ENCODE results near the gene SLFN11. TPM values are rescaled to one million over a fixed set of nuclear protein-coding genes. Genes with fewer than 3 reads are reported as not detected.

SLFN11 gene
- total and polyA plus RNA-seq, 4 experiments from 2014 or later = 6.6 to 74.2 (median 43.0) TPM

- peak overlapping the region in 7 of 8 donors; percentile 43 to 72 (median 52) for H3K4me3 Mint-ChIP-seq
- peak overlapping the region in 1 of 2 donors; percentile 3 for H3K4me3 ChIP-seq (ENCODE audit: low read length in 2 of 2)
- POLR2A ChIA-PET (ENCODE audit: partially characterized antibody) = interaction anchor here (1.1 to 1.3 kb wide), 3 partner anchors 22 to 119 kb away, joined by 3 to 5 read pairs (median 4); no protein-coding TSS in a partner anchor
- H3K27me3 ChIP-seq (ENCODE audit: insufficient read depth, low read length) = no peaks in the 10 kb centered on the region
- H3K36me3 Mint-ChIP-seq = peaks cover 25 to 30% of the 10 kb centered on the region in 2 donors
- intact Hi-C loops (cut with micrococcal nuclease) = no loop called here
- peak; percentile 22 to 44 (median 34) for DNase-seq
- peaks cover under 1% of the 10 kb centered on the region for H3K36me3 ChIP-seq (ENCODE audit: insufficient read depth, low read length)
- no peaks in the 10 kb centered on the region for H3K9me3 ChIP-seq (ENCODE audit: control insufficient read depth in 1 of 2, low read length in 2 of 2)
- peaks cover 51% of the 10 kb centered on the region for H3K4me1 ChIP-seq (ENCODE audit: insufficient read depth, low read length)
- peaks cover 0 to 14% (median 4%) of the 10 kb centered on the region in 8 donors for H3K9me3 Mint-ChIP-seq
- no peak overlapping the region for H3K27ac ChIP-seq (ENCODE audit: low read depth, low read length)
- H3K27me3 Mint-ChIP-seq = no peaks in the 10 kb centered on the region
- peaks cover 32 to 76% (median 50%) of the 10 kb centered on the region in 4 donors for H3K4me1 Mint-ChIP-seq
- H3K27ac Mint-ChIP-seq = peak overlapping the region; percentile 38 to 82 (median 72)
- CTCF ChIA-PET (ENCODE audit: partially characterized antibody) = interaction anchor here (1.3 to 1.8 kb wide), 2 partner anchors 55 to 170 kb away, joined by 3 to 6 read pairs; no protein-coding TSS in a partner anchor
Measured at GRCh38 chr17:35368081-35368830, 5.2 kb downstream of the SLFN11 start.

DNA sequence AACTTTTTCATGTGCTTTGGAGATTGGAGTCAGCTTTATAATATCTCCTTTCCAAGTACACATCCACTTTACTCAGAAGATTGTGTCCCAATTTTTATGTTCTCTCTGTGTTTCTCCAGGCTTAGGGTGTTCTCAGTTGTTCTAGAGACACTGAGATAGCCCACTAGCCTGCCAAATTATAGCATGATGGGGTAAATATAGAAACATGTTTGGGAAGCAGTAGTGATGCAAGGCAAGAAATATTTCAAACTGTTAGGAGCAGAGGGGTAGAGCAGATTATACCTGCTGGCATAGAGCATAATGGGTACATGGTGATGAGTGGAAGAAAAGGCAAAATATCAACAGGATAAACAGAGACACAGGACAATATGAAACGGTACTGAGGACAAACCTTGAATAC, 12.4 kb downstream of the SLFN11 start:
- POLR2A ChIA-PET (ENCODE audit: partially characterized antibody) = interaction anchor here (1.0 to 1.2 kb wide), 2 partner anchors 48 to 227 kb away, joined by 4 read pairs; no protein-coding TSS in a partner anchor
- Mint-ChIP-seq H3K9me3 (no peaks in the 10 kb centered on the region), H3K27me3 (no peaks in the 10 kb centered on the region), H3K4me1 (peaks cover 18 to 48% (median 25%) of the 10 kb centered on the region in 4 donors), H3K4me3 (peak overlapping the region in 3 of 8 donors; percentile 9 to 39 (median 26)), H3K36me3 (peaks cover 65 to 72% of the 10 kb centered on the region in 2 donors), H3K27ac (peak overlapping the region in 2 of 7 donors; percentile 9 to 85)
- H3K9me3 ChIP-seq (ENCODE audit: control insufficient read depth in 1 of 2, low read length in 2 of 2) = no peaks in the 10 kb centered on the region
- no peak overlapping the region for H3K27ac ChIP-seq (ENCODE audit: low read depth, low read length)
- H3K4me3 ChIP-seq (ENCODE audit: low read length in 2 of 2) = no peak overlapping the region
- CTCF ChIA-PET (ENCODE audit: partially characterized antibody) = no interaction called here
- peaks cover 8% of the 10 kb centered on the region for H3K4me1 ChIP-seq (ENCODE audit: insufficient read depth, low read length)
- peaks cover 27% of the 10 kb centered on the region for H3K36me3 ChIP-seq (ENCODE audit: insufficient read depth, low read length)
- intact Hi-C loops (cut with micrococcal nuclease) = no loop called here
- H3K27me3 ChIP-seq (ENCODE audit: insufficient read depth, low read length) = no peaks in the 10 kb centered on the region
- DNase-seq = no peak

- H3K27me3 ChIP-seq (ENCODE audit: insufficient read depth, low read length) = no peaks in the 10 kb centered on the region
- no peak overlapping the region for H3K4me3 ChIP-seq (ENCODE audit: low read length in 2 of 2)
- Mint-ChIP-seq H3K9me3 (no peaks in the 10 kb centered on the region), H3K36me3 (peaks cover 64 to 77% of the 10 kb centered on the region in 2 donors), H3K4me3 (no peak overlapping the region), H3K4me1 (peaks cover 15 to 39% (median 24%) of the 10 kb centered on the region in 4 donors), H3K27me3 (no peaks in the 10 kb centered on the region), H3K27ac (peak overlapping the region in 1 of 7 donors; percentile 32)
- DNase-seq = no peak
- H3K4me1 ChIP-seq (ENCODE audit: insufficient read depth, low read length) = peaks cover 8% of the 10 kb centered on the region
- intact Hi-C loops (cut with micrococcal nuclease) = no loop called here
- H3K9me3 ChIP-seq (ENCODE audit: control insufficient read depth in 1 of 2, low read length in 2 of 2) = no peaks in the 10 kb centered on the region
- H3K36me3 ChIP-seq (ENCODE audit: insufficient read depth, low read length) = peaks cover 27% of the 10 kb centered on the region
- H3K27ac ChIP-seq (ENCODE audit: low read depth, low read length) = no peak overlapping the region
- ChIA-PET CTCF (ENCODE audit: partially characterized antibody) (no interaction called here), POLR2A (ENCODE audit: partially characterized antibody) (no interaction called here)
Measured at GRCh38 chr17:35359398-35359797, 14.0 kb downstream of the SLFN11 start.

- Mint-ChIP-seq H3K36me3 (peaks cover 30 to 52% of the 10 kb centered on the region in 2 donors), H3K27ac (peak overlapping the region in 3 of 7 donors; percentile 43 to 74 (median 54))
- POLR2A ChIA-PET (ENCODE audit: partially characterized antibody) = interaction anchor here (1.1 to 1.2 kb wide), 2 partner anchors 21 to 181 kb away, joined by 3 read pairs; partner anchors contain the start of gene SLFN11
Measured at GRCh38 chr17:35352284-35352683, 21.1 kb downstream of the SLFN11 start.

GRCh38 chr17:35350493-35350892, 22.9 kb downstream of the SLFN11 start:
- POLR2A ChIA-PET (ENCODE audit: partially characterized antibody) = interaction anchor here (1.3 to 1.7 kb wide), 2 partner anchors 8 to 37 kb away, joined by 3 to 4 read pairs; no protein-coding TSS in a partner anchor
- peaks cover 19 to 37% of the 10 kb centered on the region in 2 donors for H3K36me3 Mint-ChIP-seq
- Histone ChIP-seq H3K27me3 (ENCODE audit: insufficient read depth, low read length) (no peaks in the 10 kb centered on the region), H3K27ac (ENCODE audit: low read depth, low read length) (no peak overlapping the region), H3K4me3 (ENCODE audit: low read length in 2 of 2) (no peak overlapping the region), H3K4me1 (ENCODE audit: insufficient read depth, low read length) (peaks cover 20% of the 10 kb centered on the region), H3K9me3 (ENCODE audit: control insufficient read depth in 1 of 2, low read length in 2 of 2) (no peaks in the 10 kb centered on the region), H3K36me3 (ENCODE audit: insufficient read depth, low read length) (peaks cover 4% of the 10 kb centered on the region)
- DNase-seq = no peak
- intact Hi-C loops (cut with micrococcal nuclease) = no loop called here
- peaks cover 18 to 35% (median 26%) of the 10 kb centered on the region in 4 donors for H3K4me1 Mint-ChIP-seq
- H3K27ac Mint-ChIP-seq = peak overlapping the region in 4 of 7 donors; percentile 12 to 67 (median 48)
- no peak overlapping the region for H3K4me3 Mint-ChIP-seq
- no peaks in the 10 kb centered on the region for H3K27me3 Mint-ChIP-seq
- H3K9me3 Mint-ChIP-seq = no peaks in the 10 kb centered on the region
- CTCF ChIA-PET (ENCODE audit: partially characterized antibody) = interaction anchor here (1.7 kb wide), 1 partner anchor 37 kb away, joined by 4 read pairs; no protein-coding TSS in a partner anchor

More at GRCh38 chr17:35352284-35352683, 21.1 kb downstream of the SLFN11 start:
- Histone ChIP-seq H3K4me3 (ENCODE audit: low read length in 2 of 2) (no peak overlapping the region), H3K9me3 (ENCODE audit: control insufficient read depth in 1 of 2, low read length in 2 of 2) (no peaks in the 10 kb centered on the region), H3K27me3 (ENCODE audit: insufficient read depth, low read length) (no peaks in the 10 kb centered on the region), H3K36me3 (ENCODE audit: insufficient read depth, low read length) (peaks cover 4% of the 10 kb centered on the region), H3K4me1 (ENCODE audit: insufficient read depth, low read length) (peaks cover 5% of the 10 kb centered on the region), H3K27ac (ENCODE audit: low read depth, low read length) (no peak overlapping the region)
- no peaks in the 10 kb centered on the region for H3K9me3 Mint-ChIP-seq
- H3K4me3 Mint-ChIP-seq = no peak overlapping the region
- H3K4me1 Mint-ChIP-seq = peaks cover 12 to 24% (median 15%) of the 10 kb centered on the region in 4 donors
- no peak for DNase-seq
- no peaks in the 10 kb centered on the region for H3K27me3 Mint-ChIP-seq
- CTCF ChIA-PET (ENCODE audit: partially characterized antibody) = interaction anchor here (1.8 kb wide), 1 partner anchor 135 kb away, joined by 5 read pairs; no protein-coding TSS in a partner anchor
- intact Hi-C loops (cut with micrococcal nuclease) = no loop called here

DNA sequence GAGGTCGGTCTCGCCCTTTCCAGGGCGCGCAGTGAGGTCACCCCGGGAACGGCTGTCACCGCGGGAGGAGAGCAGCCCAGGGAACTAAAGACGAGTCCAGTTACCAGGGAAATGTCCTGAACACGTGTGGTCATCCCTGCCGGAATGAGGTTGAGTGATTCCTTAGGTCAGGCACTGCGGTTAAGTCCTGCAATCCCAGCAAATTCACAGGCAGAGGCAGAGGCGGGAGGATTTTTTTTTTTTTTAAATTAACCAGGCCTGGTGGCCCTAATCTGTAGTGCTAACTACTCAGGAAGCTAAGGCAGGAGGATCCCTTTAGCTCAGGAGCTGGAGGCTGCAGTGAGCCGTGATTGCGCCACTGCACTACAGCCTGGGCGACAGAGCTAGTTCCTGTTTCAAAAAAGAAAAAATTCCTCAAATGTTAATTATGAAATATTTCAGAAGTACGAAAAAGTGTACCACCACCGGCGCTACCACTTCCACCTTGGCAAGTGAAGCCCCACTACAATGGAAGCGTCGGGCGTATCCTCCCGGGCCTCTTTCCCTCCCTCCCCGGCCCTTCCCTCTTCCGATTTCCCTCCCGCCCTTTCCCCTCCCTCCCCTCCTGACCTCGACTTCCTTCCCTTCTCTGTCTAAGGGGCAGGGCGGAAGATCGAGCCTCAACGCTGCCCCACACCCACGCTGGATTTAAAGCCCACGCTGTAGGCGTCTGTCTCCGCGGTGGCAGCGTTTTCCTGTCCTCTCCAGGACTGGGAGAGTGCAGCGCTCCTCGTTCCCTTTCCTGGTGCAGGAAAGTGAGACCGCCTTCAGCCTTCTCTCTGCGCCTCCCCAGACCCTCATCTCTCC, 27.3 kb downstream of the SLFN11 start:
- CTCF ChIA-PET (ENCODE audit: partially characterized antibody) = interaction anchor here (0.7 to 1.5 kb wide), 4 partner anchors 32 to 129 kb away, joined by 3 to 4 read pairs (median 3); no protein-coding TSS in a partner anchor
- Histone ChIP-seq H3K4me3 (ENCODE audit: low read length in 2 of 2) (peak overlapping the region; percentile 61 to 81), H3K27ac (ENCODE audit: low read depth, low read length) (peak overlapping the region; percentile 15), H3K4me1 (ENCODE audit: insufficient read depth, low read length) (peaks cover 46% of the 10 kb centered on the region), H3K27me3 (ENCODE audit: insufficient read depth, low read length) (no peaks in the 10 kb centered on the region), H3K9me3 (ENCODE audit: control insufficient read depth in 1 of 2, low read length in 2 of 2) (no peaks in the 10 kb centered on the region), H3K36me3 (ENCODE audit: insufficient read depth, low read length) (no peaks in the 10 kb centered on the region)
- Mint-ChIP-seq H3K4me1 (peaks cover 40 to 76% (median 53%) of the 10 kb centered on the region in 4 donors), H3K27ac (peak overlapping the region; percentile 65 to 95 (median 88)), H3K9me3 (peaks cover 0 to 20% (median 16%) of the 10 kb centered on the region in 8 donors), H3K4me3 (peak overlapping the region; percentile 90 to 98 (median 94)), H3K27me3 (no peaks in the 10 kb centered on the region), H3K36me3 (peaks cover 4 to 8% of the 10 kb centered on the region in 2 donors)
- intact Hi-C loops (cut with micrococcal nuclease) = loop anchor here (2.0 kb wide), 1 partner anchor 27 kb away; the partner anchor contains the start of gene SLFN11
- POLR2A ChIA-PET (ENCODE audit: partially characterized antibody) = interaction anchor here (0.6 to 1.8 kb wide), 5 partner anchors 12 to 177 kb away, joined by 3 to 12 read pairs (median 4); partner anchors contain the start of gene SLFN11
- DNase-seq = peak; percentile 15 to 48 (median 41)
